H1 (cell line): ENCODE measurements around the gene TRAP1.

ENCODE experiments used
- E2F6 ChIP-seq: IDR thresholded peaks from 2 replicates; pipeline ENCODE4 v1.6.1; 2012; ENCODE audit warnings: inconsistent platforms
- TF ChIP-seq, protein P1 (sequence below), 3 experiments: IDR thresholded peaks; 1 replicate in 2 of 3; 2 replicates in 1 of 3; pipeline versions ENCODE4 v1.5.1 to v1.6.1; 2011; ENCODE audit warnings: low read length in 3 of 3, mild to moderate bottlenecking in 3 of 3, inconsistent platforms in 2 of 3, low read depth in 1 of 3, moderate library complexity in 1 of 3; ENCODE audit not compliant: insufficient read depth in 1 of 3; ENCODE audit errors: control extremely low read depth in 1 of 3

- TF ChIP-seq, protein P1, sequence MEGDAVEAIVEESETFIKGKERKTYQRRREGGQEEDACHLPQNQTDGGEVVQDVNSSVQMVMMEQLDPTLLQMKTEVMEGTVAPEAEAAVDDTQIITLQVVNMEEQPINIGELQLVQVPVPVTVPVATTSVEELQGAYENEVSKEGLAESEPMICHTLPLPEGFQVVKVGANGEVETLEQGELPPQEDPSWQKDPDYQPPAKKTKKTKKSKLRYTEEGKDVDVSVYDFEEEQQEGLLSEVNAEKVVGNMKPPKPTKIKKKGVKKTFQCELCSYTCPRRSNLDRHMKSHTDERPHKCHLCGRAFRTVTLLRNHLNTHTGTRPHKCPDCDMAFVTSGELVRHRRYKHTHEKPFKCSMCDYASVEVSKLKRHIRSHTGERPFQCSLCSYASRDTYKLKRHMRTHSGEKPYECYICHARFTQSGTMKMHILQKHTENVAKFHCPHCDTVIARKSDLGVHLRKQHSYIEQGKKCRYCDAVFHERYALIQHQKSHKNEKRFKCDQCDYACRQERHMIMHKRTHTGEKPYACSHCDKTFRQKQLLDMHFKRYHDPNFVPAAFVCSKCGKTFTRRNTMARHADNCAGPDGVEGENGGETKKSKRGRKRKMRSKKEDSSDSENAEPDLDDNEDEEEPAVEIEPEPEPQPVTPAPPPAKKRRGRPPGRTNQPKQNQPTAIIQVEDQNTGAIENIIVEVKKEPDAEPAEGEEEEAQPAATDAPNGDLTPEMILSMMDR (IDR thresholded peaks at IDR 0.05; ENCODE audit: control extremely low read depth in 1 of 3, insufficient read depth in 1 of 3, low read depth in 1 of 3, low read length in 3 of 3): no peak
- no peak for TF ChIP-seq E2F6
Measured at GRCh38 chr16:3734084-3734757, 16.9 kb upstream of the TRAP1 start.
